Hepatocyte (in vitro differentiated cells): ENCODE results near the gene SLC25A28. TPM values are rescaled to one million over a fixed set of nuclear protein-coding genes. Genes with fewer than 3 reads are reported as not detected.

Source experiments
- DNase-seq: peaks from one replicate; pipeline ENCODE4 v3.0.0-alpha.2; 2016; ENCODE audit warnings: low spot score
- H2AFZ ChIP-seq: fragments of 200-600 bp; sonication (generic); 2 replicates; pipeline ENCODE4 v1.6.0; 2016; ENCODE audit warnings: antibody characterized with exemption, mild to moderate bottlenecking
- H3K27ac ChIP-seq: fragments of 200-600 bp; sonication (generic); 2 replicates; pipeline ENCODE4 v1.5.1; 2016; ENCODE audit warnings: mild to moderate bottlenecking
- H3K27me3 ChIP-seq: fragments of 200-600 bp; sonication (generic); 2 replicates; pipeline ENCODE4 v1.6.1; 2016
- H3K36me3 ChIP-seq: fragments of 200-600 bp; sonication (generic); replicated peaks from 2 replicates; pipeline ENCODE4 v1.5.1; 2016; ENCODE audit warnings: low read depth; ENCODE audit not compliant: insufficient read depth
- H3K4me1 ChIP-seq: fragments of 200-600 bp; sonication (generic); 2 replicates; pipeline ENCODE4 v1.5.1; 2016; ENCODE audit warnings: mild to moderate bottlenecking, moderate library complexity; ENCODE audit not compliant: insufficient read depth
- H3K4me2 ChIP-seq: fragments of 200-600 bp; sonication (generic); 2 replicates; pipeline ENCODE4 v1.6.0; 2016
- H3K4me3 ChIP-seq: fragments of 200-600 bp; sonication (generic); 2 replicates; pipeline ENCODE4 v1.5.1; 2016; ENCODE audit warnings: mild to moderate bottlenecking
- H3K79me2 ChIP-seq: fragments of 200-600 bp; sonication (generic); 2 replicates; pipeline ENCODE4 v1.6.0; 2017; ENCODE audit warnings: mild to moderate bottlenecking
- H3K9me2 ChIP-seq: fragments of 200-600 bp; sonication (generic); replicated peaks from 2 replicates; pipeline ENCODE4 v1.6.0; 2017; ENCODE audit warnings: mild to moderate bottlenecking; ENCODE audit not compliant: insufficient read depth
- H3K9me3 ChIP-seq: fragments of 200-600 bp; sonication (generic); 2 replicates; pipeline ENCODE4 v1.5.1; 2016; ENCODE audit warnings: low read depth, mild to moderate bottlenecking
- H4K20me1 ChIP-seq: fragments of 200-600 bp; sonication (generic); 2 replicates; pipeline ENCODE4 v1.6.0; 2016; ENCODE audit warnings: mild to moderate bottlenecking; ENCODE audit not compliant: insufficient read depth, poor library complexity, severe bottlenecking
- CTCF ChIP-seq: fragments of 200-600 bp; sonication (generic); IDR thresholded peaks from 2 replicates; pipeline ENCODE4 v1.5.1; 2016; ENCODE audit warnings: antibody characterized with exemption, mild to moderate bottlenecking; ENCODE audit not compliant: poor library complexity
- EZH2 ChIP-seq: fragments of 200-600 bp; sonication (generic); IDR thresholded peaks from 2 replicates; pipeline ENCODE4 v1.6.1; 2016; ENCODE audit warnings: antibody characterized with exemption, mild to moderate bottlenecking, borderline replicate concordance
- EZH2phosphoT487 ChIP-seq: fragments of 200-600 bp; sonication (generic); IDR thresholded peaks from one replicate; pipeline ENCODE4 v1.6.1; 2018; ENCODE audit warnings: antibody characterized with exemption, mild to moderate bottlenecking, low read depth, moderate library complexity; ENCODE audit not compliant: unreplicated experiment, severe bottlenecking
- WGBS: methylation state at CpG from one replicate; pipeline ENCODE4 v1.1.6; 2016; ENCODE audit warnings: low lambda C conversion rate; ENCODE audit errors: missing lambda C conversion rate; 5-methylcytosine and 5-hydroxymethylcytosine counted together
- polyA plus RNA-seq: library from polyadenylated mRNA; unstranded; fragments of >200 nt; fragmentation: Nextera tagmentation; extraction: Ambion mirVana; gene quantifications from 2 replicates; pipeline ENCODE4 v1.2.1, GENCODE V29; 2016
- total RNA-seq: library from RNA; depleted of rRNA; stranded (reverse); fragments of >200 nt; gene quantifications from 2 replicates; pipeline ENCODE4 v1.2.3, GENCODE V29; 2014

SLC25A28 gene
- total and polyA plus RNA-seq, 2 experiments from 2014 or later: 15.8 to 33.7 TPM

DNA sequence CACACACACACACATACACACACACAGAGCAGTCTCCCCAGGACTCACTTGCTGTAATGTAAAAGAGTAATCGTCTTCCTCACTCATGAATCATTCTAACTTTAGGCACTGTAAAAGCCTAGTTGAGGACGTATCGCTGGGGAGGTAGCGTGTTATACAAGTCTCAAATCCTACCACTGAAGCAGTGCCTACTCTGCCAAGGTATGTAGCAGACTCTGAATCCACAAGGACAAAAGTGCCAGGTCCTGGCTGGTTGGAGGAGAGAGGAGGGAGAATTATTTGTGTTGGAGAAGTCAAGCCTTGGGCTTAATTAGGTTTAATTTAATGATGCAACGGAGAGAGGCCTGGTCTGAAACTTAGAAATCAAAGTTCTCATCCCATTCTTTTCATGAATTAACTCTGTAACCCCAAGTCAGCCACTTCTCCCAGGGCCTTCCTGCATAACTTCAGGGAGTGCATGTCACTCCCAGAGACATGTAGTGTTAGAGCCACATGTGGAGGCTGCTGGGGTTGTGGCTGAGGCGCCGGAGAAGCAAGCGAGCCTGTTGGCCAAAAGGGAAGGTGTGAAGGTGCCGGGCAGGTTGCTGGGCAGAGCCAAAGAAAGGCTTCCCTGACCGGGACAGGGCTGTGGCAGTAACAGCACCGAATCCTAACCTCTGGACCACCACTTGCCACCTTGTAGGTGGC is 50.8 kb downstream of the SLC25A28 start:
- no peaks in the 10 kb centered on the region for H3K4me1 ChIP-seq
- H2AFZ ChIP-seq: no peak overlapping the region
- no peaks in the 10 kb centered on the region for H3K79me2 ChIP-seq
- H3K36me3 ChIP-seq: no peaks in the 10 kb centered on the region
- no peaks in the 10 kb centered on the region for H3K9me2 ChIP-seq
- no peaks in the 10 kb centered on the region for H4K20me1 ChIP-seq
- no peak overlapping the region for H3K4me3 ChIP-seq
- no peaks in the 10 kb centered on the region for H3K9me3 ChIP-seq
- 82% methylated on average over 11 of the region's 11 CpGs for WGBS
- peaks cover 3% of the 10 kb centered on the region for H3K27me3 ChIP-seq
- TF ChIP-seq EZH2phosphoT487 (no peak), EZH2 (no peak), CTCF (no peak)
- no peak for DNase-seq
- no peak overlapping the region for H3K4me2 ChIP-seq
- H3K27ac ChIP-seq: no peak overlapping the region

GRCh38 chr10:99565166-99565565 is 55.1 kb downstream of the SLC25A28 start:
- 91% methylated on average over 4 of the region's 4 CpGs for WGBS
- no peak overlapping the region for H3K4me2 ChIP-seq
- H3K9me2 ChIP-seq: no peaks in the 10 kb centered on the region
- H3K27ac ChIP-seq: no peak overlapping the region
- no peaks in the 10 kb centered on the region for H3K4me1 ChIP-seq
- H4K20me1 ChIP-seq: no peaks in the 10 kb centered on the region
- no peaks in the 10 kb centered on the region for H3K79me2 ChIP-seq
- H3K27me3 ChIP-seq: peaks cover 3% of the 10 kb centered on the region
- H2AFZ ChIP-seq: no peak overlapping the region
- H3K4me3 ChIP-seq: no peak overlapping the region
- no peaks in the 10 kb centered on the region for H3K36me3 ChIP-seq
- no peak for TF ChIP-seq EZH2
- no peak for TF ChIP-seq EZH2phosphoT487
- TF ChIP-seq CTCF: no peak
- no peak for DNase-seq
- no peaks in the 10 kb centered on the region for H3K9me3 ChIP-seq

GRCh38 chr10:99564361-99564760 is 55.9 kb downstream of the SLC25A28 start:
- Histone ChIP-seq H3K9me3 (no peaks in the 10 kb centered on the region), H3K4me2 (no peak overlapping the region), H3K4me3 (no peak overlapping the region), H3K36me3 (no peaks in the 10 kb centered on the region), H3K4me1 (no peaks in the 10 kb centered on the region), H4K20me1 (no peaks in the 10 kb centered on the region), H2AFZ (no peak overlapping the region), H3K27ac (no peak overlapping the region), H3K79me2 (no peaks in the 10 kb centered on the region), H3K27me3 (peaks cover 3% of the 10 kb centered on the region), H3K9me2 (no peaks in the 10 kb centered on the region)
- 61% methylated on average over 3 of the region's 3 CpGs for WGBS
- no peak for TF ChIP-seq EZH2
- TF ChIP-seq CTCF: no peak
- no peak for TF ChIP-seq EZH2phosphoT487
- no peak for DNase-seq
